Measurements from ENCODE around the gene C14orf180.

Gene C14orf180

GRCh38 chr14:104593710-104594136, 14.2 kb downstream of the C14orf180 start:
- Histone ChIP-seq H3K79me2 (ENCODE audit: insufficient read depth, low read length) (no peaks in the 10 kb centered on the region), H3F3A (ENCODE audit: insufficient read depth) (no peaks in the 10 kb centered on the region), H3K9ac (ENCODE audit: low read length) (no peak overlapping the region), H4K20me1 (ENCODE audit: low read depth, low read length) (no peaks in the 10 kb centered on the region), H3K27me3 (ENCODE audit: low read length) (no peaks in the 10 kb centered on the region), H3K4me3 (ENCODE audit: insufficient read depth, low read length, poor library complexity, severe bottlenecking) (no peak overlapping the region), H3K27ac (ENCODE audit: low read depth, low read length) (no peak overlapping the region), H3K4me2 (ENCODE audit: low read depth, low read length, poor library complexity, severe bottlenecking) (no peak overlapping the region), H3K36me3 (ENCODE audit: low read length) (no peaks in the 10 kb centered on the region), H3K9me2 (replicated peaks; ENCODE audit: insufficient read depth, low read length) (no peaks in the 10 kb centered on the region), H2AFZ (ENCODE audit: low read depth, low read length, severe bottlenecking) (no peak overlapping the region), H3K9me3 (ENCODE audit: insufficient read depth, low read length) (no peaks in the 10 kb centered on the region)
- TF ChIP-seq EZH2phosphoT487 (conservative IDR thresholded peaks at IDR 0.05; ENCODE audit: low read length) (no peak), CTCF (IDR thresholded peaks at IDR 0.05; ENCODE audit: insufficient read depth, low read length, poor library complexity, severe bottlenecking) (no peak)

GRCh38 chr14:104594310-104595046, 14.9 kb downstream of the C14orf180 start:
- H3K36me3 ChIP-seq (ENCODE audit: low read length) = no peaks in the 10 kb centered on the region
- TF ChIP-seq EZH2phosphoT487 (conservative IDR thresholded peaks at IDR 0.05; ENCODE audit: low read length) (no peak), CTCF (IDR thresholded peaks at IDR 0.05; ENCODE audit: insufficient read depth, low read length, poor library complexity, severe bottlenecking) (no peak)
- H3K9ac ChIP-seq (ENCODE audit: low read length) = no peak overlapping the region
- no peak overlapping the region for H3K4me2 ChIP-seq (ENCODE audit: low read depth, low read length, poor library complexity, severe bottlenecking)
- no peak overlapping the region for H2AFZ ChIP-seq (ENCODE audit: low read depth, low read length, severe bottlenecking)
- no peaks in the 10 kb centered on the region for H3K27me3 ChIP-seq (ENCODE audit: low read length)
- no peak overlapping the region for H3K4me3 ChIP-seq (ENCODE audit: insufficient read depth, low read length, poor library complexity, severe bottlenecking)
- H3K79me2 ChIP-seq (ENCODE audit: insufficient read depth, low read length) = no peaks in the 10 kb centered on the region
- no peak overlapping the region for H3K27ac ChIP-seq (ENCODE audit: low read depth, low read length)
- H3K9me3 ChIP-seq (ENCODE audit: insufficient read depth, low read length) = no peaks in the 10 kb centered on the region
- H3K9me2 ChIP-seq (replicated peaks; ENCODE audit: insufficient read depth, low read length) = no peaks in the 10 kb centered on the region
- no peaks in the 10 kb centered on the region for H3F3A ChIP-seq (ENCODE audit: insufficient read depth)
- no peaks in the 10 kb centered on the region for H4K20me1 ChIP-seq (ENCODE audit: low read depth, low read length)

- H3K9me3 ChIP-seq (ENCODE audit: insufficient read depth, low read length) = no peaks in the 10 kb centered on the region
- H3K4me3 ChIP-seq (ENCODE audit: insufficient read depth, low read length, poor library complexity, severe bottlenecking) = no peak overlapping the region
- no peaks in the 10 kb centered on the region for H4K20me1 ChIP-seq (ENCODE audit: low read depth, low read length)
- H3K9ac ChIP-seq (ENCODE audit: low read length) = no peak overlapping the region
- no peaks in the 10 kb centered on the region for H3K27me3 ChIP-seq (ENCODE audit: low read length)
- no peak for TF ChIP-seq CTCF (IDR thresholded peaks at IDR 0.05; ENCODE audit: insufficient read depth, low read length, poor library complexity, severe bottlenecking)
- no peaks in the 10 kb centered on the region for H3K9me2 ChIP-seq (replicated peaks; ENCODE audit: insufficient read depth, low read length)
- no peak overlapping the region for H3K4me2 ChIP-seq (ENCODE audit: low read depth, low read length, poor library complexity, severe bottlenecking)
- H3K27ac ChIP-seq (ENCODE audit: low read depth, low read length) = no peak overlapping the region
- no peak overlapping the region for H2AFZ ChIP-seq (ENCODE audit: low read depth, low read length, severe bottlenecking)
- no peaks in the 10 kb centered on the region for H3F3A ChIP-seq (ENCODE audit: insufficient read depth)
- no peaks in the 10 kb centered on the region for H3K36me3 ChIP-seq (ENCODE audit: low read length)
- no peaks in the 10 kb centered on the region for H3K79me2 ChIP-seq (ENCODE audit: insufficient read depth, low read length)
These were observed 15.6 kb downstream of the C14orf180 start for GRCh38 chr14:104595116-104595675.

All from SU-DHL-6 (cell line).